ENCODE data around the gene HECW1.

GRCh38 chr7:43469051-43469450, 356.6 kb downstream of the HECW1 start:
- no peak for TF ChIP-seq REST (IDR thresholded peaks at IDR 0.05; ENCODE audit: insufficient read depth in 1 of 2, low read depth in 2 of 2, low read length in 1 of 2)
- no peak for TF ChIP-seq CTCF (IDR thresholded peaks at IDR 0.05)
- TF ChIP-seq TCF7L2 (IDR thresholded peaks at IDR 0.05; ENCODE audit: low read depth, low read length), result no peak
- no peak for TF ChIP-seq POLR2AphosphoS5 (IDR thresholded peaks at IDR 0.05; ENCODE audit: low read depth, low read length)
